ENCODE results near the gene IL6R.

DNA sequence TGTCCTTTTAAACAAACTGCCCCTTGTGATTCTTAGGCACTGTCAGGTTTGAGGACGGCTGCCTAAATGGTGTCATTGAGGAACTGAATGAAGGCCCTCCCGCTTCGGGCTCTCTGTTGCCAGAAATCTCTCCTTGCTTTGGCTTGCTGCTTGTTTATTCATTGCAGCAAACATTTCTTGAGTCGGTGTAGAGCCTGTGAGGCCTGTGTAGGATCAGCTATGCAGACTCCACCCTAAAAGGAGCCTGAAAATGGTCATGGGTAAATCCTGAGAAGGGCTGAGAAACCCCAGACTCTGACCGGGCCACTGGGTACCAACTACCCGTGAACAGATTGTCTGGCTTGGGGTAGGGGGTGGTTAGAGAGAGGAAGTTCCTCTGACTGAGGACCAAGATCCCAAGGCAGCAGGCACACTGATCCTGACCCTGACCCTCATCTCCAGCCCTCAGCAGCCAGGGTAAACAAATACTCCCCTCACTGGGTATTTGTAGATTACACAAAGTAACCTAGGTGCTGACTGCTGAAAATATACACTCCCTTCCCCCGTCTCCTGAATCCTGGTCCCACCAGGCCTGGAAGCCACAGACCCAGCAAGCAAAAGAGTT is 3.1 kb downstream of the IL6R start:
- TF ChIP-seq, protein P1, sequence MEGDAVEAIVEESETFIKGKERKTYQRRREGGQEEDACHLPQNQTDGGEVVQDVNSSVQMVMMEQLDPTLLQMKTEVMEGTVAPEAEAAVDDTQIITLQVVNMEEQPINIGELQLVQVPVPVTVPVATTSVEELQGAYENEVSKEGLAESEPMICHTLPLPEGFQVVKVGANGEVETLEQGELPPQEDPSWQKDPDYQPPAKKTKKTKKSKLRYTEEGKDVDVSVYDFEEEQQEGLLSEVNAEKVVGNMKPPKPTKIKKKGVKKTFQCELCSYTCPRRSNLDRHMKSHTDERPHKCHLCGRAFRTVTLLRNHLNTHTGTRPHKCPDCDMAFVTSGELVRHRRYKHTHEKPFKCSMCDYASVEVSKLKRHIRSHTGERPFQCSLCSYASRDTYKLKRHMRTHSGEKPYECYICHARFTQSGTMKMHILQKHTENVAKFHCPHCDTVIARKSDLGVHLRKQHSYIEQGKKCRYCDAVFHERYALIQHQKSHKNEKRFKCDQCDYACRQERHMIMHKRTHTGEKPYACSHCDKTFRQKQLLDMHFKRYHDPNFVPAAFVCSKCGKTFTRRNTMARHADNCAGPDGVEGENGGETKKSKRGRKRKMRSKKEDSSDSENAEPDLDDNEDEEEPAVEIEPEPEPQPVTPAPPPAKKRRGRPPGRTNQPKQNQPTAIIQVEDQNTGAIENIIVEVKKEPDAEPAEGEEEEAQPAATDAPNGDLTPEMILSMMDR (IDR thresholded peaks at IDR 0.05; ENCODE audit: low read depth, low read length), result no peak
- TF ChIP-seq POLR2A (IDR thresholded peaks at IDR 0.05; ENCODE audit: extremely low read depth, insufficient read length) (no peak), MAX (IDR thresholded peaks at IDR 0.05; ENCODE audit: low read depth, low read length) (no peak), MYC (IDR thresholded peaks at IDR 0.05; ENCODE audit: low read depth, low read length) (no peak)

Data from NB4 (cell line).